Choroid plexus epithelial cell (primary cell): ENCODE results near the gene P2RY12.

Source experiments
- DNase-seq: peaks from one replicate; pipeline ENCODE4 v3.0.0-alpha.2; 2010; ENCODE audit warnings: low read depth
- H3K4me3 ChIP-seq: 2 replicates; pipeline ENCODE4 v1.5.1; 2011; ENCODE audit warnings: low read depth, mild to moderate bottlenecking, control low read depth, low read length, moderate library complexity
- CTCF ChIP-seq: conservative IDR thresholded peaks from 2 replicates; pipeline ENCODE4 v1.5.1; 2011; ENCODE audit warnings: low read depth, mild to moderate bottlenecking, control low read depth, inconsistent platforms, low read length, moderate library complexity

Gene P2RY12

GRCh38 chr3:151321526-151321925 is 63.0 kb downstream of the P2RY12 start:
- H3K4me3 ChIP-seq, result no peak overlapping the region
- DNase-seq, result no peak
- TF ChIP-seq CTCF, result no peak

- TF ChIP-seq CTCF, result no peak
- DNase-seq, result no peak
- no peak overlapping the region for H3K4me3 ChIP-seq
Measured at GRCh38 chr3:151320131-151320530, 64.4 kb downstream of the P2RY12 start.

GRCh38 chr3:151319628-151320027 is 64.9 kb downstream of the P2RY12 start:
- H3K4me3 ChIP-seq, result no peak overlapping the region
- no peak for DNase-seq
- no peak for TF ChIP-seq CTCF

- DNase-seq, result no peak
- TF ChIP-seq CTCF, result no peak
- H3K4me3 ChIP-seq, result no peak overlapping the region
Measured at GRCh38 chr3:151318991-151319390, 65.6 kb downstream of the P2RY12 start.

GRCh38 chr3:151318313-151318712 is 66.2 kb downstream of the P2RY12 start:
- no peak overlapping the region for H3K4me3 ChIP-seq
- DNase-seq, result peak; percentile 56
- TF ChIP-seq CTCF, result no peak

- no peak for TF ChIP-seq CTCF
- DNase-seq, result peak; percentile 45
- no peak within 1 kb of the TSS for H3K4me3 ChIP-seq
Measured at GRCh38 chr3:151316267-151316991, 68.1 kb downstream of the P2RY12 start, which contains the start of gene GPR87. Gene GPR87, minus strand, starts transcription at chr3:151316820. Its CDS starts 16,720 bp downstream, at chr3:151300100.

GRCh38 chr3:151315846-151316245 is 68.7 kb downstream of the P2RY12 start:
- DNase-seq, result no peak
- no peak for TF ChIP-seq CTCF
- no peak overlapping the region for H3K4me3 ChIP-seq
